Gastrocnemius medialis (tissue), 4 donors: ENCODE measurements around the gene RBPJ. TPM values are rescaled to one million over a fixed set of nuclear protein-coding genes. Genes with fewer than 3 reads are reported as not detected.
"Not testable (repeated sequence)": the region's sequence is repeated elsewhere in the genome, so short reads cannot be mapped to it uniquely, and the experiment has no call there.

Experiments
- ATAC-seq, 2 donors: fragments of 150-250 bp; one replicate each; pipeline ENCODE4 v1.9.1; 2016
- DNase-seq, 2 donors: peaks; one replicate each; pipeline ENCODE4 v3.0.0-alpha.2; 2019
- H3K27ac ChIP-seq, 4 donors: fragments of 200-600 bp; sonication (generic); 1 replicate in 1 of 4; 2 replicates in 3 of 4; pipeline ENCODE4 v1.5.1; 2016 to 2018; ENCODE audit warnings: mild to moderate bottlenecking in 2 of 4, moderate library complexity in 1 of 4
- H3K27me3 ChIP-seq, 3 donors: fragments of 200-600 bp; sonication (generic) in 2 of 3; 1 replicate in 1 of 3; 2 replicates in 2 of 3; pipeline versions ENCODE4 v1.5.1 to v1.6.0; 2016 to 2019; ENCODE audit warnings: mild to moderate bottlenecking in 1 of 3, moderate library complexity in 1 of 3
- H3K36me3 ChIP-seq, 2 donors: fragments of 200-600 bp; sonication (generic) in 1 of 2; one replicate each; pipeline ENCODE4 v1.5.1; 2017 to 2018
- H3K4me1 ChIP-seq, 2 donors: fragments of 200-600 bp; sonication (generic) in 1 of 2; one replicate each; pipeline ENCODE4 v1.5.1; 2016 to 2017; ENCODE audit warnings: mild to moderate bottlenecking in 2 of 2
- H3K4me3 ChIP-seq, 4 donors: fragments of 200-600 bp; sonication (generic) in 3 of 4; 1 replicate in 1 of 4; 2 replicates in 3 of 4; pipeline ENCODE4 v1.5.1; 2016 to 2019; ENCODE audit warnings: mild to moderate bottlenecking in 2 of 4
- H3K9me3 ChIP-seq, 3 donors: fragments of 200-600 bp; sonication (generic) in 2 of 3; 1 replicate in 1 of 3; 2 replicates in 2 of 3; pipeline ENCODE4 v1.5.1; 2016 to 2019
- POLR2A ChIP-seq, 2 donors: fragments of 450-650 bp; IDR thresholded peaks; one replicate each; pipeline ENCODE4 v1.6.1; 2017; ENCODE audit warnings: antibody characterized with exemption in 2 of 2, mild to moderate bottlenecking in 2 of 2, moderate library complexity in 2 of 2
- in situ Hi-C, 4 donors: fragments of 200-750 bp; cut with MboI; loops; one replicate each; pipeline versions ENCODE4 v1.15.0 to v1.8.0; 2017; ENCODE audit warnings: low sequenced_read_pairs in 4 of 4
- intact Hi-C: fragments of 100-400 bp; cut with DNase I; formaldehyde crosslinking; loops from one replicate; pipeline ENCODE4 v1.15.1; 2023; ENCODE audit warnings: low total_unique reads
- total RNA-seq, 4 donors: library from RNA; depleted of rRNA; stranded (reverse); fragments of >200 nt; gene quantifications; one replicate each; pipeline versions ENCODE4 v1.1.0 to v1.2.3, GENCODE V29; 2016
- TF ChIP-seq, protein P1 (sequence below), 5 experiments: fragments of 450-650 bp in 3 of 5; fragments of 200-600 bp in 2 of 5; sonication (generic) in 2 of 5; IDR thresholded peaks in 4 of 5; conservative IDR thresholded peaks in 1 of 5; 1 replicate in 4 of 5; 2 replicates in 1 of 5; pipeline ENCODE4 v1.5.1; 2016 to 2019; ENCODE audit warnings: antibody characterized with exemption in 5 of 5, mild to moderate bottlenecking in 3 of 5, moderate library complexity in 3 of 5

The RBPJ gene
- total RNA-seq, 4 donors from 2014 or later, result 22.8 to 73.3 (median 37.1) TPM

GRCh38 chr4:26307037-26307800 is 13.6 kb upstream of the RBPJ start:
- no peak overlapping the region for H3K27ac ChIP-seq

GRCh38 chr4:26308568-26308967 is 12.2 kb upstream of the RBPJ start:
- no peak overlapping the region for H3K27ac ChIP-seq
- H3K4me3 ChIP-seq, result no peak overlapping the region
- no peaks in the 10 kb centered on the region for H3K36me3 ChIP-seq
- DNase-seq (no peak), ATAC-seq (no peak)
- no peaks in the 10 kb centered on the region for H3K4me1 ChIP-seq
- intact Hi-C loops (no loop called here), in situ Hi-C loops (loop anchor here in 2 of 4 donors (25.0 kb wide), 1 partner anchor 554 kb away; the partner anchor contains the start of gene STIM2 (in 2 of the 2))
- no peak for TF ChIP-seq POLR2A (IDR thresholded peaks at IDR 0.05)
- no peaks in the 10 kb centered on the region for H3K27me3 ChIP-seq
- H3K9me3 ChIP-seq, result no peaks in the 10 kb centered on the region

More at GRCh38 chr4:26307037-26307800, 13.6 kb upstream of the RBPJ start:
- intact Hi-C loops (no loop called here), in situ Hi-C loops (loop anchor here in 2 of 4 donors (25.0 kb wide), 1 partner anchor 555 kb away; the partner anchor contains the start of gene STIM2 (in 2 of the 2))
- DNase-seq (no peak), ATAC-seq (no peak)
- H3K27me3 ChIP-seq, result no peaks in the 10 kb centered on the region
- no peaks in the 10 kb centered on the region for H3K4me1 ChIP-seq
- H3K36me3 ChIP-seq, result no peaks in the 10 kb centered on the region
- no peaks in the 10 kb centered on the region for H3K9me3 ChIP-seq
- TF ChIP-seq, protein P1, sequence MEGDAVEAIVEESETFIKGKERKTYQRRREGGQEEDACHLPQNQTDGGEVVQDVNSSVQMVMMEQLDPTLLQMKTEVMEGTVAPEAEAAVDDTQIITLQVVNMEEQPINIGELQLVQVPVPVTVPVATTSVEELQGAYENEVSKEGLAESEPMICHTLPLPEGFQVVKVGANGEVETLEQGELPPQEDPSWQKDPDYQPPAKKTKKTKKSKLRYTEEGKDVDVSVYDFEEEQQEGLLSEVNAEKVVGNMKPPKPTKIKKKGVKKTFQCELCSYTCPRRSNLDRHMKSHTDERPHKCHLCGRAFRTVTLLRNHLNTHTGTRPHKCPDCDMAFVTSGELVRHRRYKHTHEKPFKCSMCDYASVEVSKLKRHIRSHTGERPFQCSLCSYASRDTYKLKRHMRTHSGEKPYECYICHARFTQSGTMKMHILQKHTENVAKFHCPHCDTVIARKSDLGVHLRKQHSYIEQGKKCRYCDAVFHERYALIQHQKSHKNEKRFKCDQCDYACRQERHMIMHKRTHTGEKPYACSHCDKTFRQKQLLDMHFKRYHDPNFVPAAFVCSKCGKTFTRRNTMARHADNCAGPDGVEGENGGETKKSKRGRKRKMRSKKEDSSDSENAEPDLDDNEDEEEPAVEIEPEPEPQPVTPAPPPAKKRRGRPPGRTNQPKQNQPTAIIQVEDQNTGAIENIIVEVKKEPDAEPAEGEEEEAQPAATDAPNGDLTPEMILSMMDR (IDR thresholded peaks at IDR 0.05 in 4 of 5, conservative IDR thresholded peaks at IDR 0.05 in 1 of 5), result no peak
- no peak for TF ChIP-seq POLR2A (IDR thresholded peaks at IDR 0.05)
- no peak overlapping the region for H3K4me3 ChIP-seq

DNA sequence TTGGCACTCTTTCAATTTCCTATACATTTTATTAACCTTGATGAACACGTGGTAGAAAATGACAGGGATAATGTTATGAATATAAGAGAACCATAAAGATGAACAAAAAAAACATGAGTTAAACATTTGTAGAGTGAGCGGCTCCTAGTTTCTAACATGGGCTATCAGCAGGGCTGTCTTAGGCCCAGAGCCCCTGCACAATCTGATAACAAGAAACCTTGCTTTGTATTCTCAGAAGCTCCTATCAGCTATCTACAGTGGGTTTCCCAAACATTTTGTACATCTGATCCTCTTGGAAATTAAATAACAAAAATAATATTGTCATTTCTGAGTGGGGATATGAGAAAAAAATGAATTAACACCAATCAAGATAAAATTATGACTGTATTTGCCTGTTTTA is 10.6 kb upstream of the RBPJ start:
- Histone ChIP-seq H3K27me3 (no peaks in the 10 kb centered on the region), H3K4me3 (no peak overlapping the region), H3K4me1 (no peaks in the 10 kb centered on the region), H3K36me3 (no peaks in the 10 kb centered on the region), H3K9me3 (no peaks in the 10 kb centered on the region), H3K27ac (no peak overlapping the region)
- ATAC-seq (no peak), DNase-seq (no peak)
- in situ Hi-C loops, result loop anchor here in 2 of 4 donors (10.0 to 25.0 kb wide), 2 partner anchors 225 to 552 kb away; partner anchors contain the start of gene STIM2 (in 2 of the 2)
- intact Hi-C loops, result no loop called here
- TF ChIP-seq, protein P1 (IDR thresholded peaks at IDR 0.05 in 4 of 5, conservative IDR thresholded peaks at IDR 0.05 in 1 of 5), result no peak
- no peak for TF ChIP-seq POLR2A (IDR thresholded peaks at IDR 0.05)

GRCh38 chr4:26311633-26312032 is 9.2 kb upstream of the RBPJ start:
- no peak for ATAC-seq
- no peak for DNase-seq
- in situ Hi-C loops (loop anchor here in 2 of 4 donors (10.0 to 25.0 kb wide), 2 partner anchors 227 to 551 kb away; partner anchors contain the start of gene STIM2 (in 2 of the 2)), intact Hi-C loops (no loop called here)
- no peak overlapping the region for H3K27ac ChIP-seq
- H3K36me3 ChIP-seq, result no peaks in the 10 kb centered on the region
- no peak overlapping the region for H3K4me3 ChIP-seq
- H3K9me3 ChIP-seq, result no peaks in the 10 kb centered on the region
- H3K4me1 ChIP-seq, result no peaks in the 10 kb centered on the region
- H3K27me3 ChIP-seq, result no peaks in the 10 kb centered on the region
- TF ChIP-seq POLR2A (IDR thresholded peaks at IDR 0.05), result no peak
- TF ChIP-seq, protein P1 (IDR thresholded peaks at IDR 0.05 in 4 of 5, conservative IDR thresholded peaks at IDR 0.05 in 1 of 5), result no peak

- DNase-seq, ATAC-seq, H3K9me3 ChIP-seq, H3K27ac ChIP-seq, H3K27me3 ChIP-seq, H3K4me3 ChIP-seq, H3K4me1 ChIP-seq, H3K36me3 ChIP-seq: not testable (repeated sequence)
- intact Hi-C loops, result loop anchor here (5.0 kb wide), 1 partner anchor 938 kb away; the partner anchor contains the start of gene ANAPC4
- in situ Hi-C loops, result loop anchor here in 2 of 4 donors (10.0 to 25.0 kb wide), 2 partner anchors 231 to 547 kb away; partner anchors contain the start of gene STIM2 (in 2 of the 2)
Observed at GRCh38 chr4:26315316-26315932, 5.4 kb upstream of the RBPJ start.
